Lower leg skin (tissue), 4 donors: ENCODE results near the gene ERC2. TPM values are rescaled to one million over a fixed set of nuclear protein-coding genes. Genes with fewer than 3 reads are reported as not detected.

Source experiments
- DNase-seq, 2 donors: peaks; one replicate each; pipeline ENCODE4 v3.0.0-alpha.2; 2019; ENCODE audit warnings: low spot score in 2 of 2
- H3K4me3 ChIP-seq: fragments of 200-600 bp; sonication (generic); 2 replicates; pipeline ENCODE4 v1.5.1; 2017; ENCODE audit warnings: mild to moderate bottlenecking, low read depth; ENCODE audit not compliant: poor library complexity, severe bottlenecking
- CTCF ChIP-seq, 3 donors: fragments of 450-650 bp; IDR thresholded peaks; one replicate each; pipeline ENCODE4 v1.5.1; 2016; ENCODE audit warnings: antibody characterized with exemption in 3 of 3, mild to moderate bottlenecking in 3 of 3, moderate library complexity in 2 of 3
- POLR2A ChIP-seq, 2 donors: fragments of 450-650 bp; IDR thresholded peaks; one replicate each; pipeline ENCODE4 v1.6.1; 2016 to 2017; ENCODE audit warnings: antibody characterized with exemption in 2 of 2, mild to moderate bottlenecking in 1 of 2, moderate library complexity in 1 of 2
- WGBS, 2 donors: methylation state at CpG; one replicate each; pipeline ENCODE4 v1.1.5; 2018; 5-methylcytosine and 5-hydroxymethylcytosine counted together
- intact Hi-C: fragments of 100-400 bp; cut with DNase I; formaldehyde crosslinking; loops from one replicate; pipeline ENCODE4 v1.15.0; 2023; ENCODE audit warnings: low total_unique reads
- total RNA-seq, 4 donors: library from RNA; depleted of rRNA; stranded (reverse); fragments of >200 nt; gene quantifications; one replicate each; pipeline ENCODE4 v1.1.0, GENCODE V29; 2016

The ERC2 gene
- total RNA-seq, 4 donors from 2014 or later = 0.23 to 1.3 (median 0.42) TPM; not detected in 1

GRCh38 chr3:55645422-55645821 is 822.8 kb downstream of the ERC2 start:
- DNase-seq = no peak
- TF ChIP-seq POLR2A (IDR thresholded peaks at IDR 0.05) = no peak
- intact Hi-C loops = no loop called here
- H3K4me3 ChIP-seq = no peak overlapping the region
- WGBS, 2 donors = 53 to 57% methylated on average over 4 of the region's 4 CpGs

DNA sequence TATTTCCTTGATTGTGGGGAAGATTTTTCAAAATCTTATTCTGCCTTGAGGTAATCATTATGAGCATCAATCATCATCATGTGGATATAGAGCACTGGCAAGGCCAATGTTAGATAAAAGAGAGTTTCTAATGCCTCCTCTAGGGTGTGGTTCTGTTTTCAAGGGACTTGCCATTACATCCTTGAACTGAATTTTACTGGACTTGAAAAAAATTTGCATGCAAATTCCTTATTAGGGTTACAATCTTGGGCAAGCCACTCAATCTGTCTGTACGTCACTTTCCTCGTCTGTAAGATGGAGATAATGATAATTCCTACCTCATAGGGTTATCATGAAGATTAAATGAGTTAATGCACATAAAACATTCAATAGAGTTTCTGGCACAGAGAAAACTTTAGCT is 825.0 kb downstream of the ERC2 start:
- TF ChIP-seq CTCF (IDR thresholded peaks at IDR 0.05) (no peak), POLR2A (IDR thresholded peaks at IDR 0.05) (no peak)
- intact Hi-C loops = no loop called here
- 58 to 61% methylated on average over 2 of the region's 2 CpGs for WGBS, 2 donors
- H3K4me3 ChIP-seq = no peak overlapping the region
- DNase-seq = no peak

- DNase-seq = no peak
- intact Hi-C loops = no loop called here
- TF ChIP-seq POLR2A (IDR thresholded peaks at IDR 0.05) (no peak), CTCF (IDR thresholded peaks at IDR 0.05) (no peak)
- no peak overlapping the region for H3K4me3 ChIP-seq
- 71 to 79% methylated on average over 2 of the region's 2 CpGs for WGBS, 2 donors
Measured at GRCh38 chr3:55641964-55642363, 826.3 kb downstream of the ERC2 start.

DNA sequence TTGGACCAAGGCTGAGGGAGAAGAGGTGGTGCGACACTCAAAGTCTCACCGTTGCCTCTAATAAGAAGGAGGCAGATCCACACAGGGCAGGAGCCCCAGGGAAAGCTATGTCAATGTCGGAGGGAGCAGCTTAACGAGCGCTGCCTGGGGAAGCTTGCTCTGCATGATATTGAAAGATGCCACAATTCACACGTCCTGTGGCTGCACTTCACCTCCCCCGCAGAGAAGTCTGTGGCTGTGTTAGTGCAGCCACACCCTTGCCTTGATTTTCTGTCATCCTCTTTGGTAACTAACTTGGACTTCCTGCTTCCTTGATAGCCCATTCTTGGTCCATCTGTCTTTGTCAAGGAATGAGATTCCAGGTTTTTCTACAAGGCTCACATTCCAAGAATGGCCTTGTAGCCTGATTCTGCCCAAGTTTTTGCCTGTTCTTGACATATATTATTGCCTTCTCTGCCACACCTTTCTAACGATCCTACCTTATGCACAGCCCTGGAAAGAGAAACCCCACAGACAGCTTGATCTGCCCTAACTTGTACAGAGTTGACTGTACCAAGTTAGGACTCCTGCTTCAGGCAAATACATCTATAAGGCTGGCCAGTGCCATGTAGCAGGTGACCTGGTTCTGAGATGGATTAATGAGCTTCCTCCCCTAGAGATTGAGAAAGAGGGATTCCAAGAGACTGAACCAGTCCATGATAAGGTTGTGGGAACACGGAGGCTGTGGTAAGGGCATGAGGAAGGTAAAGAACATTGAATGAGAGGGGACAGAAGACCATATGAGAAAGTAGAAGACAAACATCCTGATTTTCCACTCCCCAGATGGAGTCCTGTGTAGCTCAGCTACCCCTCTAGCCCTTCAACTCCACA is 828.1 kb downstream of the ERC2 start:
- DNase-seq = no peak
- no peak for TF ChIP-seq POLR2A (IDR thresholded peaks at IDR 0.05)
- no peak for TF ChIP-seq CTCF (IDR thresholded peaks at IDR 0.05)
- intact Hi-C loops = no loop called here
- H3K4me3 ChIP-seq = no peak overlapping the region
- WGBS, 2 donors = 35 to 36% methylated on average over 9 of the region's 9 CpGs

GRCh38 chr3:55639143-55639542 is 829.1 kb downstream of the ERC2 start:
- TF ChIP-seq POLR2A (IDR thresholded peaks at IDR 0.05) (no peak), CTCF (IDR thresholded peaks at IDR 0.05) (no peak)
- no peak for DNase-seq
- WGBS, 2 donors = 95 to 97% methylated on average over 2 of the region's 2 CpGs
- no peak overlapping the region for H3K4me3 ChIP-seq
- intact Hi-C loops = no loop called here

DNA sequence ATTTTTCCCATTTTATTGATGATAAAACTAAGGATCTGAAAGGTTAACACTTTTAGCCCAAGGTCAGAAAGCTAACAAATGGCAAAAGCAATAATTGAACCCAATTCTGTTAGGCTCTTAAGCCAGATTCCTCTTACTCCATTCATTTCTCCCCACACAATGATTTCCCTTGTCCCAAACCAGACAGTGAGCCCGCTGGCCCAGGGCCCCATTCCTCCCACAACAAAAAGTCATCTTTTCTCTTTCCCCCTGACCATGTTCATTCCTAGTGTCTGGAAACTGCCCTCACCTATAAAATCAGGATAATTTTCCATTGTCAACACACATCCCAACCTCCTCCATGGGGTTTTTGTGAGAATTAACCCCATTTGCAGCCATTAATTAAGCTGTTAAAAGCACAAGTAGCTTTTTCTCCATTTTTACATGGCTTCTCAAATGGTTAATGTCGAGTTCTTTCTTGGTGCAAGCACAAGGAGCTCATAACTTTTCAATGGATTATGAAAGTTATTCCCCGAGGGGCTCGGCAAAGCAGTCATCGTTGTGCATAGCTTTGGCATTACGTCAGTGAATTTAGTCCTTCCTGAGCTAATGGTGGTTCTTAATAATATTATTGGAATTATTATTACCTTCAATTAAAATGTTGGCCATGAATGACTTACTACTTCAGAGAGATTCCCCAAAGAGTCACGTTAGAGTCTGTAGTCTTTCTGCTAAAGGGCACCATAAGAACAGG is 830.2 kb downstream of the ERC2 start:
- no peak overlapping the region for H3K4me3 ChIP-seq
- TF ChIP-seq CTCF (IDR thresholded peaks at IDR 0.05) (no peak), POLR2A (IDR thresholded peaks at IDR 0.05) (no peak)
- no peak for DNase-seq
- 57 to 59% methylated on average over 7 of the region's 7 CpGs for WGBS, 2 donors
- intact Hi-C loops = no loop called here
